Measurements from ENCODE around the gene SAMD13. TPM values are rescaled to one million over a fixed set of nuclear protein-coding genes. Genes with fewer than 3 reads are reported as not detected.

Gene SAMD13
- total RNA-seq, 1 experiment from 2014 or later, result 0.61 TPM

- H3K79me1 ChIP-seq (ENCODE audit: insufficient read depth, low read depth, low read length, poor library complexity, severe bottlenecking), result no peaks in the 10 kb centered on the region
- no peak overlapping the region for H4K91ac ChIP-seq (ENCODE audit: insufficient read length, low read depth, low read length)
- H4K20me1 ChIP-seq (ENCODE audit: control insufficient read depth, insufficient read depth, insufficient read length), result no peaks in the 10 kb centered on the region
- no peak overlapping the region for H3K9ac ChIP-seq (ENCODE audit: extremely low read depth, insufficient read length, low read length)
- no peaks in the 10 kb centered on the region for H3K79me2 ChIP-seq (ENCODE audit: insufficient read depth, low read length)
- no peak overlapping the region for H3K4ac ChIP-seq (ENCODE audit: low read depth, low read length)
- TF ChIP-seq CTCF (conservative IDR thresholded peaks at IDR 0.05), result no peak
- no peak overlapping the region for H2BK120ac ChIP-seq (ENCODE audit: low read depth, low read length, poor library complexity, severe bottlenecking)
- WGBS (ENCODE audit: extremely low coverage, insufficient read length, low lambda C conversion rate), result no CpG with 5 or more reads among the region's 5 CpGs
- H3K27me3 ChIP-seq (ENCODE audit: insufficient read depth, low read length), result no peaks in the 10 kb centered on the region
- no peak overlapping the region for H3K18ac ChIP-seq (ENCODE audit: insufficient read length, low read depth, low read length)
- H2BK15ac ChIP-seq (ENCODE audit: low read depth, low read length), result no peak overlapping the region
- no peak overlapping the region for H2AK5ac ChIP-seq (ENCODE audit: insufficient read length, low read length)
- H4K5ac ChIP-seq (ENCODE audit: insufficient read length, low read depth, low read length), result no peak overlapping the region
- no peak overlapping the region for H3K14ac ChIP-seq (ENCODE audit: insufficient read depth, low read length)
- H3K4me1 ChIP-seq (ENCODE audit: insufficient read depth, low read length), result no peaks in the 10 kb centered on the region
- H3K27ac ChIP-seq (ENCODE audit: insufficient read length, low read depth, low read length), result no peak overlapping the region
- no peak overlapping the region for H3K4me2 ChIP-seq (ENCODE audit: insufficient read depth, insufficient read length, low read length)
- H4K8ac ChIP-seq (replicated peaks; ENCODE audit: insufficient read length, low read depth, low read length), result no peak overlapping the region
- no peak overlapping the region for H2AFZ ChIP-seq (ENCODE audit: low read length)
- no peak overlapping the region for H2BK12ac ChIP-seq (ENCODE audit: insufficient read length, low read depth, low read length)
- Mint-ChIP-seq H3K9me3 (no peaks in the 10 kb centered on the region), H3K27ac (no peak overlapping the region), H3K27me3 (ENCODE audit: low read depth) (no peaks in the 10 kb centered on the region; the same call in 1 of the 2 replicates), H3K4me3 (no peak overlapping the region), H3K4me1 (no peaks in the 10 kb centered on the region), H3K36me3 (ENCODE audit: insufficient read depth in 1 of 3, low read depth in 3 of 3) (no peaks in the 10 kb centered on the region; a peak in 1 of 7 replicates)
- no peak overlapping the region for H3K23ac ChIP-seq (ENCODE audit: insufficient read length, low read depth, low read length)
- H3K56ac ChIP-seq (ENCODE audit: insufficient read length, low read depth, low read length), result no peak overlapping the region
- no peak overlapping the region for H3T11ph ChIP-seq (ENCODE audit: low read length)
- DNase-seq, result no peak
- H3K9me3 ChIP-seq (ENCODE audit: control insufficient read depth, low read depth, low read length), result no peaks in the 10 kb centered on the region
- H3K23me2 ChIP-seq (ENCODE audit: insufficient read length, low read depth, low read length, poor library complexity, severe bottlenecking), result no peaks in the 10 kb centered on the region
- no peak overlapping the region for H2BK5ac ChIP-seq (ENCODE audit: insufficient read length, low read length)
- no peak overlapping the region for H2BK20ac ChIP-seq (ENCODE audit: low read depth, low read length, poor library complexity, severe bottlenecking)
Measured at GRCh38 chr1:84368441-84368840, 66.9 kb downstream of the SAMD13 start.
